ENCODE results near the gene WNK4.

The WNK4 gene

DNA sequence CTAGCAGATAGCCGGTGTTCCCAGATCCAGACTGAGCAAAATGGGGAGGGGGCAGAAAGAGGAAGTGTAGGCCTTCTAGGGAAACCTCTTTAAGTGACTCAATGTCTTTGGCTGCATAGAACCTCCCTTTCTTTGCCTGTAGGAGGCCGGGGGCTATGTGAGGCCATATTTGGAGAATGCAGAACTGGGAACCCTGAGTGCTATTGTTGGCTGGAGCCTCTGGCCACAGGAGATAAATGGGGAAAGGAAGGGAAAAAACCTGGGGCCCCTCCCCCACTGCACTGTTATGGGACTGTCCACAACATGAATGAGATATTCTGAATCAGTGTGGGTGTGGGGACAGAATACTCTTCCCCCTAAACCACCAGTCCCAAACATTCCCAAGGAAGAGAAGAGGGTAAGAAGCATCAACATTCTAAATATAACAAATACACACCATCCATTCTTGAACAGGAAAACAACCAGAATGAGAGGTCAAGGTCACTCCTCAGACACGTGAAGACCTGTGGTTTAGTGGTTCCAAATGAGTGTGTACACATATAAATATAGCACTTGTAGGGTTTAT is 4.8 kb upstream of the WNK4 start:
- TF ChIP-seq, protein P1, sequence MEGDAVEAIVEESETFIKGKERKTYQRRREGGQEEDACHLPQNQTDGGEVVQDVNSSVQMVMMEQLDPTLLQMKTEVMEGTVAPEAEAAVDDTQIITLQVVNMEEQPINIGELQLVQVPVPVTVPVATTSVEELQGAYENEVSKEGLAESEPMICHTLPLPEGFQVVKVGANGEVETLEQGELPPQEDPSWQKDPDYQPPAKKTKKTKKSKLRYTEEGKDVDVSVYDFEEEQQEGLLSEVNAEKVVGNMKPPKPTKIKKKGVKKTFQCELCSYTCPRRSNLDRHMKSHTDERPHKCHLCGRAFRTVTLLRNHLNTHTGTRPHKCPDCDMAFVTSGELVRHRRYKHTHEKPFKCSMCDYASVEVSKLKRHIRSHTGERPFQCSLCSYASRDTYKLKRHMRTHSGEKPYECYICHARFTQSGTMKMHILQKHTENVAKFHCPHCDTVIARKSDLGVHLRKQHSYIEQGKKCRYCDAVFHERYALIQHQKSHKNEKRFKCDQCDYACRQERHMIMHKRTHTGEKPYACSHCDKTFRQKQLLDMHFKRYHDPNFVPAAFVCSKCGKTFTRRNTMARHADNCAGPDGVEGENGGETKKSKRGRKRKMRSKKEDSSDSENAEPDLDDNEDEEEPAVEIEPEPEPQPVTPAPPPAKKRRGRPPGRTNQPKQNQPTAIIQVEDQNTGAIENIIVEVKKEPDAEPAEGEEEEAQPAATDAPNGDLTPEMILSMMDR (conservative IDR thresholded peaks at IDR 0.05), result no peak
- H3K27ac ChIP-seq, result no peak overlapping the region

DNA sequence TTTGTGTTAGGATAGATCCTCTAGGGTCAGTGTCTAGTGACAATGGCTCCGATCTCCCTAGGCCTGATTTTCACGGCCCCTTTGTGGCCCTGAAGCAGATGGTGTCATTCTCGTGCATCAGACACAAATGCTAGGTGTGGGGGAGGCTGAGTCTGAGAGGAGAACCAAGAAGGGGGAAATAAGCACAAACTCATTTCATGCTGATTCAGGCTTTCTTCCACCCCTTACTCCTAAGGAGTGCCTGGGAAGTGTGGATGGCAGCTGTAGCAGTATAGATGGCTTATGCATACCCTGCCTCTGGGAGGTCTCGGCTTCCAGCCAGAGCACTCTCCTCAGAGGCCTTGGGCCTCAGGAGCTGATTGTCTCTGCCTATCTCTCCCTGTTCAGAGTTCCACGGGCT is 1.8 kb upstream of the WNK4 start:
- TF ChIP-seq, protein P1 (conservative IDR thresholded peaks at IDR 0.05), result no peak
- peak overlapping the region; percentile 74 for H3K27ac ChIP-seq

DNA sequence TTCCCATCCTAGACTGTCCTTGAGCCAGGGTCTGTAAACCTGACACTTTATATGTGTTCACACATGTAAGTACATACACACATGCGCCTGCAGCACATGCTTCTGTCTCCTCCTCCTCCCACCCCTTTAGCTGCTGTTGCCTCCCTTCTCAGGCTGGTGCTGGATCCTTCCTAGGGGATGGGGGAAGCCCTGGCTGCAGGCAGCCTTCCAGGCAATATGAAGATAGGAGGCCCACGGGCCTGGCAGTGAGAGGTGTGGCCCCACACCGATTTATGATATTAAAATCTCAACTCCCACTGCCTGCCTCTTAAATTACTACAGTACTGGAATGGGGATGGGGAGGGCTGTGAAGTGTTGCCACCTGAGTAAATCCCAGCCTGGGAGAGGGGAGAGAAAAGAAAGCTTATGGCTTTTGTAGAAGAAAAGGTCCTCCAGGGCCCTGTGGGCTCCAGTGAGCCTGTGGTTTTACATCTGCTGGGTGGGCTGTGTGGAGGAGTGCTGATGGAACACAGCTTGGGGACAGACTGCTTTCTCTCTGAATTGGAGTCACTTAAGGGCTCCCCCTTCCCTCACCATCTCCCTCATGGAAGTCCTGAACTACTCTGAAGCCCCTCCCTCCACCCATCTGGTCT is 990 bp upstream of the WNK4 start:
- H3K27ac ChIP-seq, result peak overlapping the region; percentile 74
- TF ChIP-seq, protein P1 (conservative IDR thresholded peaks at IDR 0.05), result no peak

DNA sequence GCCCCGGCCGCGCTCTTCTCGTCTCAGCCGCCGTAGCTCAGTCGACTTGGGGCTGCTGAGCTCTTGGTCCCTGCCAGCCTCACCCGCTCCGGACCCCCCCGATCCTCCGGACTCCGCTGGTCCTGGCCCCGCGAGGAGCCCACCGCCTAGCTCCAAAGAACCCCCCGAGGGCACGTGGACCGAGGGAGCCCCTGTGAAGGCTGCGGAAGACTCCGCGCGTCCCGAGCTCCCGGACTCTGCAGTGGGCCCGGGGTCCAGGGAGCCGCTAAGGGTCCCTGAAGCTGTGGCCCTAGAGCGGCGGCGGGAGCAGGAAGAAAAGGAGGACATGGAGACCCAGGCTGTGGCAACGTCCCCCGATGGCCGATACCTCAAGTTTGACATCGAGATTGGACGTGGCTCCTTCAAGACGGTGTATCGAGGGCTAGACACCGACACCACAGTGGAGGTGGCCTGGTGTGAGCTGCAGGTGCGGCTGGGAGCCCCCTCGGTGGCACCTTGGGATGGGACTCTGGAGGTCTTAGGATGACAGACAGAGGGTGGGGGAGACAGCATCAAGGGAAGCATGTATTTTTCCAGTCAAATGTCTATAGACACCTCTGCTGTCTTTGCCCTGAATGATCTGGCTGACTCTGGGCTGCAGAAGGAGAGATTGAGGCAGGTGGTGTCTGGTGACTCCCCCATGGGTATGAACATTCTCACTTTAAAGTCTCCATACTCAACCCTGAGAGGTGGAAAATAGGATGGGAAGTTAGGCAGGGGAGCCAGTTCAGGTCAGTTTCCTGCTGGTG is 635 bp downstream of the WNK4 start:
- TF ChIP-seq, protein P1 (conservative IDR thresholded peaks at IDR 0.05), result no peak
- peak overlapping the region; percentile 74 for H3K27ac ChIP-seq

DNA sequence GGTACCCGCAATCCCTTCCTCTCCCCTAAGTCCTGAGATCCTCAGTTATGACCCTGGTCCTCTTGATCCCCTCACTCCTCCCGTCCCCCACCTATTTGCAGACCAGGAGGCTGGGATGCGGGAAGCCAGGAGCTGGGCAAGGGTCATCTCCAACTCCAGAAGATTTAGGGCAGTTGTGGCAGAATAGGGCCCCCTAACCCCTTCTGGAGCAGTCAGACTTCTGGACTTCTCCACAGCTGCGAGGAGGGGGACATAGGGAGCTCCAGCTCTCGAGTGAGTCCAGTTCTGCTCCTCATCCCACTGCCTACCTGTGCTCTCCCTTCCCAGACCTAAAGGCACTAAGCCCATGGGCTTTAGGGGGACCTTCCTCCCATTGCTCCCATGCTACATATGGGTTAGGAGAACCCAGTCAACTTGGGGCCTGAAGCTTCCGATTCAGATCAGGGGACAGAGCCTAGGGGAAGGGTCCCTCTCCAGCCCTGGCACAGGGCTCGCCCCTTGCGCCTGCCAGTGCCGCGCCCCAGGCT is 1.3 kb downstream of the WNK4 start:
- H3K27ac ChIP-seq, result no peak overlapping the region
- TF ChIP-seq, protein P1 (conservative IDR thresholded peaks at IDR 0.05), result no peak

DNA sequence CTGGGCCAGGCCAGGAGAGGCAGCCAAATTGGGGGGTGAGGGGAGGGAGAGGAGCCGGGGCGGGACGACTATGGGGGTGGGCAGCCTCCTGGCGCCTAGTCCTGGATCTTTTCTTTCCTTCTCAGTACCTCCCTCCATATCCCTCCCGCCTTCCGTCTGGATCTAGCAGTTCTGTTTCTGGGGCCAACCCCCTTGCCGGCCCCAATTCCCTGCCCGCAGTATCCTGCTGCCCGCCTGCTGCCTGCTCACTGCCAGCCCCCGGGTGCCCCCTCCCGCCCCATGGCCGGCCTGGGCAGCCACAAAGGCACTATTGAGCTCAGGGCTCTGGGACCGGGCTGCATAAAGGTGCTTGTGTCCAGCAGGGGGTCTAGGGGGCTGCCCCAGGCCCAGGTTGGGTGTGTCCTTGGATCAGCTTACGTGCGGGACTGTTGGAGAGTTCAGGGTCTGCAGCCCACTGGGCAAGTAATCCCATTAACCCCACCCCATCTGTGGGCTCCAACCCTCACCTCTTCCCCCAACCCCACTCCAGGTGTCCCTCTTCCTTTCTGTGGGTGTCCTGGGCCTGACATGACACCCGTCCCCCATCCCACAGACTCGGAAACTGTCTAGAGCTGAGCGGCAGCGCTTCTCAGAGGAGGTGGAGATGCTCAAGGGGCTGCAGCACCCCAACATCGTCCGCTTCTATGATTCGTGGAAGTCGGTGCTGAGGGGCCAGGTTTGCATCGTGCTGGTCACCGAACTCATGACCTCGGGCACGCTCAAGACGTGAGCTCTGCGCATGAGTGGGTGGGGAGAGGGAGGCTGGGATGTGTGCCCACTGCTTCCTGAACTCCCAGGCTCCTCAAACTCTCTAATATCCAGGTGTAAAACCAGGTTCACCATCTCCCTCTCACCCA is 2.0 kb downstream of the WNK4 start:
- TF ChIP-seq, protein P1 (conservative IDR thresholded peaks at IDR 0.05), result no peak
- H3K27ac ChIP-seq, result no peak overlapping the region
